ENCODE data around the gene FAAP20. TPM values are rescaled to one million over a fixed set of nuclear protein-coding genes. Genes with fewer than 3 reads are reported as not detected.

The FAAP20 gene
- total RNA-seq, 1 experiment from 2014 or later: 114 TPM

DNA sequence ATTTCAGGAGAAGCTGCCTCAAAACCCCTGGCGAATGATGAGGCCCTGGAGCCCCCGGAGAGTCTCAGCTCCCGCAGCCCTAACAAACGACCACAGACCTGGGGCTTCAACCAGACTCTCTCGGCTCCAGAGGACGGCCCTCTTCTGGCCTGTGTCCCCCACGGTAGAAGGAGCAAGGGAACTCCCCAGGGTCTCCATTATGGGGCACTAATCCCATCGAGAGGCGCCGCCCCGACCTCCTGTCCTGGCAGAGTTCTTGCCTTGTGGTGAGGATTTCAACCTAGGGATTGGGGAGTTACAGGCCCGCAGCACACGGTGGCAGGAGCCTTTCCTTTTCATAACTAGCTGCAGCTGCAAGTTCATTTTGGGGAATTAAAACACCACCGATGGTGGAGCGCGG lies 6.2 kb downstream of the FAAP20 start:
- Histone ChIP-seq H3F3A (ENCODE audit: low read length, unreplicated experiment) (no peaks in the 10 kb centered on the region), H3K9me3 (ENCODE audit: low read length) (no peaks in the 10 kb centered on the region), H3K36me3 (ENCODE audit: low read depth, low read length) (no peaks in the 10 kb centered on the region; the same call in 1 of the 2 replicates), H3K4me2 (ENCODE audit: low read length) (no peak overlapping the region), H3K27me3 (ENCODE audit: low read length) (no peaks in the 10 kb centered on the region), H3K9ac (ENCODE audit: low read length) (no peak overlapping the region), H2AFZ (ENCODE audit: low read length) (no peak overlapping the region), H3K79me2 (ENCODE audit: low read length) (peaks cover 36% of the 10 kb centered on the region), H3K27ac (ENCODE audit: low read length) (no peak overlapping the region), H3K4me1 (ENCODE audit: insufficient read depth, low read length) (peaks cover 39% of the 10 kb centered on the region), H3K4me3 (ENCODE audit: low read length) (no peak overlapping the region), H4K20me1 (ENCODE audit: low read length) (no peaks in the 10 kb centered on the region), H3K9me2 (replicated peaks; ENCODE audit: low read length) (no peaks in the 10 kb centered on the region)
- DNase-seq (no peak), ATAC-seq (no peak)
- ChIA-PET POLR2A (ENCODE audit: unreplicated experiment) (no interaction called here), CTCF (no interaction called here)
- intact Hi-C loops (cut with micrococcal nuclease): no loop called here
- BruUV-seq (replicated peaks): no TSS peak
- TF ChIP-seq, protein P1, sequence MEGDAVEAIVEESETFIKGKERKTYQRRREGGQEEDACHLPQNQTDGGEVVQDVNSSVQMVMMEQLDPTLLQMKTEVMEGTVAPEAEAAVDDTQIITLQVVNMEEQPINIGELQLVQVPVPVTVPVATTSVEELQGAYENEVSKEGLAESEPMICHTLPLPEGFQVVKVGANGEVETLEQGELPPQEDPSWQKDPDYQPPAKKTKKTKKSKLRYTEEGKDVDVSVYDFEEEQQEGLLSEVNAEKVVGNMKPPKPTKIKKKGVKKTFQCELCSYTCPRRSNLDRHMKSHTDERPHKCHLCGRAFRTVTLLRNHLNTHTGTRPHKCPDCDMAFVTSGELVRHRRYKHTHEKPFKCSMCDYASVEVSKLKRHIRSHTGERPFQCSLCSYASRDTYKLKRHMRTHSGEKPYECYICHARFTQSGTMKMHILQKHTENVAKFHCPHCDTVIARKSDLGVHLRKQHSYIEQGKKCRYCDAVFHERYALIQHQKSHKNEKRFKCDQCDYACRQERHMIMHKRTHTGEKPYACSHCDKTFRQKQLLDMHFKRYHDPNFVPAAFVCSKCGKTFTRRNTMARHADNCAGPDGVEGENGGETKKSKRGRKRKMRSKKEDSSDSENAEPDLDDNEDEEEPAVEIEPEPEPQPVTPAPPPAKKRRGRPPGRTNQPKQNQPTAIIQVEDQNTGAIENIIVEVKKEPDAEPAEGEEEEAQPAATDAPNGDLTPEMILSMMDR (conservative IDR thresholded peaks at IDR 0.05; ENCODE audit: low read depth, low read length): no peak
- TF ChIP-seq EZH2 (IDR thresholded peaks at IDR 0.05; ENCODE audit: low read length, unreplicated experiment) (no peak), EZH2phosphoT487 (IDR thresholded peaks at IDR 0.05; ENCODE audit: borderline replicate concordance, low read length) (no peak)

DNA sequence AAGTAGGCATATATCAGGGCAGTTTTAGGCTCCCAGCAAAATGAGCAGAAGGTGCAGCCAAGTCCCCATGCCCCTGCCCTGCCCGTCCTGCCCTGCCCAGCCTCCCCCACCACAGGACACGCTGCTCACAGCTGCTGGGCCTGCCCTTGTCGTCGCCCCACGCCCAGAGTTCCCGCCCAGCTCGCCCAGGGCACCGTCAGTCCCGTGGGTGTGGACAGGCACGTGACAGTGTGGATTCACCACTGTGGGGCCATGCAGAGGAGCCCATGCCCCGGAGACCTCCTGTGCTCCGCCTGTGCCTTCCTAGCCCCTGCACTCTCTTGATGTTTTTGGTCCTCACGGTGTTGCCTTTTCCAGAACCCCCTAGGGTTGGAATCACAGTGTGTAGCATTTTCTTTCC lies 7.0 kb downstream of the FAAP20 start:
- Histone ChIP-seq H3K9me2 (replicated peaks; ENCODE audit: low read length) (no peaks in the 10 kb centered on the region), H3K4me3 (ENCODE audit: low read length) (no peak overlapping the region), H3K27ac (ENCODE audit: low read length) (no peak overlapping the region), H3K9ac (ENCODE audit: low read length) (no peak overlapping the region), H3F3A (ENCODE audit: low read length, unreplicated experiment) (no peaks in the 10 kb centered on the region), H3K36me3 (ENCODE audit: low read depth, low read length) (no peaks in the 10 kb centered on the region; the same call in 1 of the 2 replicates), H2AFZ (ENCODE audit: low read length) (no peak overlapping the region), H3K79me2 (ENCODE audit: low read length) (peaks cover 29% of the 10 kb centered on the region), H3K9me3 (ENCODE audit: low read length) (no peaks in the 10 kb centered on the region), H3K4me1 (ENCODE audit: insufficient read depth, low read length) (peaks cover 31% of the 10 kb centered on the region), H3K4me2 (ENCODE audit: low read length) (no peak overlapping the region), H4K20me1 (ENCODE audit: low read length) (no peaks in the 10 kb centered on the region), H3K27me3 (ENCODE audit: low read length) (no peaks in the 10 kb centered on the region)
- POLR2A ChIA-PET (ENCODE audit: unreplicated experiment): no interaction called here
- CTCF ChIA-PET: no interaction called here
- ATAC-seq (no peak), DNase-seq (no peak)
- intact Hi-C loops (cut with micrococcal nuclease): no loop called here
- TF ChIP-seq EZH2 (IDR thresholded peaks at IDR 0.05; ENCODE audit: low read length, unreplicated experiment) (no peak), EZH2phosphoT487 (IDR thresholded peaks at IDR 0.05; ENCODE audit: borderline replicate concordance, low read length) (no peak)
- TF ChIP-seq, protein P1 (conservative IDR thresholded peaks at IDR 0.05; ENCODE audit: low read depth, low read length): no peak
- no TSS peak for BruUV-seq (replicated peaks)

DNA sequence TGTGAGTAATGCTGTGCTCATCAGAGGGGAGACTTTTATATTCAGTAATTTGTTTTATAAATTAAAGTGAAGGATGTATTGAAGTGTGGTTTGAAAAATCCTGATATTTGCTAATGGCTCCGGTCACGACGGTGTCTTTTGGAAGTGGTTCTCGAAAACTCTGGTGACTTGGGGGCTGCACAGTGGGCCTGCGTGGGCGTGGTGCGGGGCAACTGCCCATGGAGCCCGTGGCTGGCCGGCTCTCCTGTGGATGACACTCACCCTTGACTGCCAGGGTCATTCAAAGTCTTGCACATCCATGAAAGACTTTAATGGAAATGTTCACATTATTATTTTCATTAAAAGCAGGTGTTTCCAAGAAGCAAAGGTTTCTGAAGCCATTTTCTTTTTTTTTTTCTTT lies 7.7 kb downstream of the FAAP20 start:
- Histone ChIP-seq H3K4me2 (ENCODE audit: low read length) (no peak overlapping the region), H3K36me3 (ENCODE audit: low read depth, low read length) (no peaks in the 10 kb centered on the region; the same call in 1 of the 2 replicates), H3K4me1 (ENCODE audit: insufficient read depth, low read length) (peaks cover 24% of the 10 kb centered on the region), H4K20me1 (ENCODE audit: low read length) (no peaks in the 10 kb centered on the region), H3K27me3 (ENCODE audit: low read length) (no peaks in the 10 kb centered on the region), H2AFZ (ENCODE audit: low read length) (no peak overlapping the region), H3K27ac (ENCODE audit: low read length) (no peak overlapping the region; the same call in 1 of the 2 replicates), H3K9me2 (replicated peaks; ENCODE audit: low read length) (no peaks in the 10 kb centered on the region), H3K79me2 (ENCODE audit: low read length) (peaks cover 22% of the 10 kb centered on the region), H3K4me3 (ENCODE audit: low read length) (no peak overlapping the region), H3K9ac (ENCODE audit: low read length) (no peak overlapping the region), H3F3A (ENCODE audit: low read length, unreplicated experiment) (no peaks in the 10 kb centered on the region), H3K9me3 (ENCODE audit: low read length) (no peaks in the 10 kb centered on the region)
- intact Hi-C loops (cut with micrococcal nuclease): no loop called here
- no TSS peak for BruUV-seq (replicated peaks)
- ATAC-seq (no peak), DNase-seq (peak; percentile 28)
- TF ChIP-seq, protein P1 (conservative IDR thresholded peaks at IDR 0.05; ENCODE audit: low read depth, low read length): no peak
- CTCF ChIA-PET: no interaction called here
- POLR2A ChIA-PET (ENCODE audit: unreplicated experiment): no interaction called here

Measured in PC-3 (cell line).